BE2C (cell line): ENCODE measurements around the gene SPHK2.
"Not testable (repeated sequence)": the region's sequence is repeated elsewhere in the genome, so short reads cannot be mapped to it uniquely, and the experiment has no call there.

Experiments
- DNase-seq: peaks from one replicate; pipeline ENCODE4 v3.0.0-alpha.2; 2020
- H3K27me3 ChIP-seq: fragments of 250-450 bp; sonication (Bioruptor Pico); 2 replicates; pipeline ENCODE4 v1.5.1; 2020; ENCODE audit warnings: mild to moderate bottlenecking
- H3K36me3 ChIP-seq: fragments of 250-450 bp; sonication (Bioruptor Pico); 2 replicates; pipeline ENCODE4 v1.5.1; 2020; ENCODE audit warnings: mild to moderate bottlenecking
- H3K4me1 ChIP-seq: fragments of 250-450 bp; sonication (Bioruptor Pico); 2 replicates; pipeline ENCODE4 v1.5.1; 2020
- H3K4me3 ChIP-seq: 2 replicates; pipeline ENCODE4 v1.5.1; 2011; ENCODE audit warnings: low read depth, low read length
- H3K9me3 ChIP-seq: fragments of 250-450 bp; sonication (Bioruptor Pico); 2 replicates; pipeline ENCODE4 v1.5.1; 2020
- CTCF ChIP-seq: IDR thresholded peaks from 2 replicates; pipeline ENCODE4 v1.5.1; 2012; ENCODE audit warnings: mild to moderate bottlenecking, low read depth, low read length

SPHK2 gene

DNA sequence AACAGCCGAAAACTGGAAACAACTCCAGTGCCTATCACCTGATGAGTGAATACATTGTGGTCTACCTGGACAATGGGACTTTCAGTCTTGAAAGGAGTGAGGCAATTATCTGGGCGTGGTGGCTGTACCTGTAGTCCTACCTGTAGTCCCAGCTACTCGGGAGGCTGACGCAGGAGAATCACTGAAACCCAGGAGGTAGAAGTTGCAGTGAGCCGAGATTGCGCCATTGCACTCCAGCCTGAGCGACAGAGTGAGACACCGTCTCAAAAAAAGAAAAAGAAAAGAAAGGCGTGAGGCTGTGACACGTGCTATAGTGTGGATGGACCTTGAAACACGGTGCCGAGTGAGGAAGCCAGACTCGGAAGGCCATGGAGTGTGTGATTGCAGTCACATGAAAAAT, 57.6 kb downstream of the SPHK2 start:
- no peaks in the 10 kb centered on the region for H3K27me3 ChIP-seq
- no peak overlapping the region for H3K4me3 ChIP-seq
- no peak for DNase-seq
- no peaks in the 10 kb centered on the region for H3K36me3 ChIP-seq
- no peak for TF ChIP-seq CTCF
- peaks cover 4% of the 10 kb centered on the region; the same call in 1 of the 2 replicates for H3K4me1 ChIP-seq
- H3K9me3 ChIP-seq: no peaks in the 10 kb centered on the region

DNA sequence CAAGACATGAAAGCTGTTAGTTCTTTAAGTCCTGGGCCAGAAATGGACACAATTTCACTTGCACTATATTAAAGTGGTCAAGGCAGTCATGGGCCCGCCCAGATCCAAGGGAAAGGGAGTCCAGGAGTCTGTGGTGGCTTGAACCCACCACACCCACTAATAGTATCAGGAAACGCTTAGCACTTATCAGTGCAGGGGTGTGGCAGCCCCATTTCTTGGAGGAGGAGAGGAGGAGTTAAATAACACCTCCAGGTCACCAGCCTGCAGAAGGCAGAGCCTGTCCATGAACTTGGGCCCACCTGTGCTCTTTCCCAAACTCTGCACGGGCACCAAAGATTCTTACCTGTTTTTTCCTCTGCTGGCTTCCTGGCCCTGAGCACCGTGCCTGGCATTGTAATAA, 58.9 kb downstream of the SPHK2 start:
- peaks cover 4% of the 10 kb centered on the region; the same call in 1 of the 2 replicates for H3K4me1 ChIP-seq
- H3K27me3 ChIP-seq: no peaks in the 10 kb centered on the region
- no peak overlapping the region for H3K4me3 ChIP-seq
- no peaks in the 10 kb centered on the region for H3K9me3 ChIP-seq
- DNase-seq: no peak
- H3K36me3 ChIP-seq: no peaks in the 10 kb centered on the region
- no peak for TF ChIP-seq CTCF

- not testable (repeated sequence) for DNase-seq, H3K4me1 ChIP-seq, H3K36me3 ChIP-seq, H3K9me3 ChIP-seq, H3K27me3 ChIP-seq, H3K4me3 ChIP-seq
Measured at GRCh38 chr19:48680006-48680405, 60.7 kb downstream of the SPHK2 start.
